Measurements from ENCODE around the gene RPRD2.

Gene RPRD2

GRCh38 chr1:150469291-150469690 lies 105.3 kb downstream of the RPRD2 start:
- no peak for DNase-seq (ENCODE audit: low read depth, low spot score)

- DNase-seq (ENCODE audit: low read depth, low spot score) = no peak
These were observed 108.8 kb downstream of the RPRD2 start for GRCh38 chr1:150472601-150473200.

- DNase-seq (ENCODE audit: low read depth, low spot score) = no peak
These were observed 109.7 kb downstream of the RPRD2 start for GRCh38 chr1:150473659-150474058.

GRCh38 chr1:150474869-150475268 lies 110.9 kb downstream of the RPRD2 start:
- no peak for DNase-seq (ENCODE audit: low read depth, low spot score)

- DNase-seq (ENCODE audit: low read depth, low spot score) = no peak
These were observed 112.8 kb downstream of the RPRD2 start for GRCh38 chr1:150476754-150477153.

GRCh38 chr1:150477320-150477719 lies 113.4 kb downstream of the RPRD2 start:
- DNase-seq (ENCODE audit: low read depth, low spot score) = no peak

GRCh38 chr1:150477733-150478132 lies 113.8 kb downstream of the RPRD2 start:
- no peak for DNase-seq (ENCODE audit: low read depth, low spot score)

- DNase-seq (ENCODE audit: low read depth, low spot score) = no peak
These were observed 115.4 kb downstream of the RPRD2 start for GRCh38 chr1:150479370-150479769.

- DNase-seq (ENCODE audit: low read depth, low spot score) = no peak
These were observed 116.0 kb downstream of the RPRD2 start for GRCh38 chr1:150479927-150480352.

- DNase-seq (ENCODE audit: low read depth, low spot score) = no peak
These were observed 120.5 kb downstream of the RPRD2 start for GRCh38 chr1:150484431-150484830.

GRCh38 chr1:150484861-150485260 lies 120.9 kb downstream of the RPRD2 start:
- no peak for DNase-seq (ENCODE audit: low read depth, low spot score)

GRCh38 chr1:150486966-150487762 lies 123.2 kb downstream of the RPRD2 start, which contains the start of gene TARS2:
Gene TARS2 (plus strand): TSS chr1:150487419. CDS start chr1:150487451, 32 bp downstream.
- DNase-seq (ENCODE audit: low read depth, low spot score) = peak; percentile 92

- no peak for DNase-seq (ENCODE audit: low read depth, low spot score)
These were observed 123.8 kb downstream of the RPRD2 start for GRCh38 chr1:150487763-150488115.

GRCh38 chr1:150493175-150493574 lies 129.2 kb downstream of the RPRD2 start:
- no peak for DNase-seq (ENCODE audit: low read depth, low spot score)

GRCh38 chr1:150498342-150498741 lies 134.4 kb downstream of the RPRD2 start:
- no peak for DNase-seq (ENCODE audit: low read depth, low spot score)

GRCh38 chr1:150505431-150505830 lies 141.5 kb downstream of the RPRD2 start:
- DNase-seq (ENCODE audit: low read depth, low spot score) = no peak

GRCh38 chr1:150507912-150508864 lies 144.2 kb downstream of the RPRD2 start, which contains the start of gene ECM1:
Gene ECM1 (plus strand): TSS chr1:150508109. CDS start chr1:150508210, 101 bp downstream.
- no peak for DNase-seq (ENCODE audit: low read depth, low spot score)

- DNase-seq (ENCODE audit: low read depth, low spot score) = no peak
These were observed 145.0 kb downstream of the RPRD2 start for GRCh38 chr1:150508982-150509381.

- no peak for DNase-seq (ENCODE audit: low read depth, low spot score)
These were observed 147.6 kb downstream of the RPRD2 start for GRCh38 chr1:150511551-150511950.

- DNase-seq (ENCODE audit: low read depth, low spot score) = no peak
These were observed 148.2 kb downstream of the RPRD2 start for GRCh38 chr1:150511985-150512660.

GRCh38 chr1:150512846-150513245 lies 148.9 kb downstream of the RPRD2 start:
- no peak for DNase-seq (ENCODE audit: low read depth, low spot score)

Measured in smooth muscle cell of the brain vasculature (primary cell).